H1 (cell line): Measurements from ENCODE around the gene SEC22C. TPM values are rescaled to one million over a fixed set of nuclear protein-coding genes. Genes with fewer than 3 reads are reported as not detected.

Experiments used
- CTCF ChIA-PET: fragments of 300-600 bp; sonication (Branson Sonifier 250); formaldehyde crosslinking; loops from one replicate; lab custom pipeline; 2021; ENCODE audit not compliant: partially characterized antibody; lab: Charles Lee
- POLR2A ChIA-PET: fragments of 300-600 bp; sonication (Branson Sonifier 250); formaldehyde crosslinking; loops from one replicate; lab custom pipeline; 2021; ENCODE audit warnings: inconsistent platforms; ENCODE audit not compliant: partially characterized antibody; lab: Charles Lee
- DNase-seq, 2 experiments: peaks; one replicate each; pipeline versions ENCODE4 v3.0.0 to v3.0.0-alpha.2; 2010 to 2022; ENCODE audit warnings: low spot score in 2 of 2, low read depth in 1 of 2, mixed read lengths in 1 of 2
- FAIRE-seq: peaks from 2 replicates; lab custom pipeline; 2011; peaks lifted over from hg19 to GRCh38; lab: Jason Lieb, UNC
- H2AFZ ChIP-seq: 2 replicates; pipeline ENCODE4 v1.8.1; 2012; ENCODE audit warnings: low read length, inconsistent platforms
- H2AK5ac ChIP-seq: 2 replicates; pipeline ENCODE4 v1.6.1; 2013; ENCODE audit warnings: low read depth, low read length
- H2BK120ac ChIP-seq: replicated peaks from 2 replicates; pipeline ENCODE3; 2013; ENCODE audit warnings: low read depth, low read length, inconsistent platforms
- H2BK12ac ChIP-seq: 2 replicates; pipeline ENCODE4 v1.6.1; 2013; ENCODE audit warnings: low read depth, low read length
- H2BK15ac ChIP-seq: 2 replicates; pipeline ENCODE4 v1.6.1; 2013; ENCODE audit warnings: low read length
- H2BK20ac ChIP-seq: 2 replicates; pipeline ENCODE4 v1.6.1; 2013; ENCODE audit warnings: low read length
- H2BK5ac ChIP-seq: 2 replicates; pipeline ENCODE4 v1.6.1; 2013; ENCODE audit warnings: low read depth, low read length
- H3K14ac ChIP-seq: 2 replicates; pipeline ENCODE4 v1.6.1; 2013; ENCODE audit warnings: inconsistent platforms; ENCODE audit not compliant: insufficient read length
- H3K18ac ChIP-seq: 2 replicates; pipeline ENCODE4 v1.6.1; 2013; ENCODE audit warnings: low read length; ENCODE audit errors: extremely low read depth
- H3K23ac ChIP-seq: 2 replicates; pipeline ENCODE4 v1.6.1; 2013; ENCODE audit warnings: inconsistent platforms; ENCODE audit not compliant: insufficient read length
- H3K23me2 ChIP-seq: 2 replicates; pipeline ENCODE4 v1.6.1; 2013; ENCODE audit warnings: low read depth, low read length
- H3K27ac ChIP-seq: 2 replicates; pipeline ENCODE4 v1.6.1; 2011; ENCODE audit warnings: low read depth, low read length, inconsistent platforms
- H3K27me3 ChIP-seq, 4 experiments: replicated peaks in 1 of 4; 1 replicate in 1 of 4; 2 replicates in 3 of 4; pipeline versions ENCODE4 v1.6.1 to v1.8.1; 2011 to 2013; ENCODE audit warnings: low read length in 3 of 4, mild to moderate bottlenecking in 3 of 4, inconsistent platforms in 2 of 4, mixed read lengths in 2 of 4, moderate library complexity in 1 of 4; ENCODE audit not compliant: control insufficient read depth in 3 of 4, insufficient read depth in 3 of 4; ENCODE audit errors: extremely low read depth in 1 of 4
- H3K36me3 ChIP-seq, 4 experiments: 2 replicates each; pipeline versions ENCODE4 v1.6.1 to v1.8.1; 2011 to 2013; ENCODE audit warnings: mild to moderate bottlenecking in 4 of 4, low read length in 3 of 4, moderate library complexity in 2 of 4, control low read depth in 1 of 4, inconsistent platforms in 1 of 4; ENCODE audit not compliant: insufficient read depth in 4 of 4, control insufficient read depth in 2 of 4
- H3K4ac ChIP-seq: replicated peaks from 2 replicates; pipeline ENCODE3; 2013; ENCODE audit warnings: low read length, low read depth, mixed read lengths, inconsistent platforms; ENCODE audit not compliant: insufficient read length
- H3K4me1 ChIP-seq, 4 experiments: replicated peaks in 1 of 4; 1 replicate in 1 of 4; 2 replicates in 3 of 4; pipeline versions ENCODE4 v1.6.1 to v1.8.1; 2011 to 2013; ENCODE audit warnings: low read length in 3 of 4, inconsistent platforms in 2 of 4, mixed read lengths in 1 of 4; ENCODE audit not compliant: insufficient read depth in 4 of 4, control insufficient read depth in 3 of 4
- H3K4me2 ChIP-seq, 2 experiments: 2 replicates each; pipeline versions ENCODE4 v1.6.1 to v1.8.1; 2011 to 2013; ENCODE audit warnings: low read depth in 2 of 2, low read length in 2 of 2, control low read depth in 1 of 2, inconsistent platforms in 1 of 2, mild to moderate bottlenecking in 1 of 2; ENCODE audit not compliant: insufficient read depth in 1 of 2
- H3K4me3 ChIP-seq, 4 experiments: fragments of 200-600, 300-600 bp in 1 of 4; sonication (generic), shearing (Covaris generic), sonication (Bioruptor Twin) in 1 of 4; 2 replicates each; pipeline versions ENCODE4 v1.5.1 to v1.8.1; 2011 to 2016; ENCODE audit warnings: low read length in 4 of 4, low read depth in 3 of 4, control low read depth in 2 of 4, inconsistent platforms in 2 of 4, mild to moderate bottlenecking in 2 of 4, mixed read lengths in 1 of 4, moderate library complexity in 1 of 4; ENCODE audit not compliant: insufficient read depth in 2 of 4; ENCODE audit errors: extremely low read depth in 1 of 4
- H3K56ac ChIP-seq: replicated peaks from 2 replicates; pipeline ENCODE3; 2013; ENCODE audit warnings: low read depth, mild to moderate bottlenecking, mixed read lengths, low read length, inconsistent platforms; ENCODE audit not compliant: insufficient read length
- H3K79me1 ChIP-seq: 2 replicates; pipeline ENCODE4 v1.6.1; 2013; ENCODE audit warnings: low read depth, low read length, control low read depth
- H3K79me2 ChIP-seq, 2 experiments: 2 replicates each; pipeline versions ENCODE4 v1.6.1 to v1.8.1; 2012 to 2013; ENCODE audit warnings: low read length in 2 of 2, mild to moderate bottlenecking in 2 of 2, inconsistent platforms in 1 of 2; ENCODE audit not compliant: insufficient read depth in 2 of 2, control insufficient read depth in 1 of 2
- H3K9ac ChIP-seq, 4 experiments: replicated peaks in 1 of 4; 1 replicate in 1 of 4; 2 replicates in 3 of 4; pipeline versions ENCODE4 v1.6.1 to v1.8.1; 2011 to 2013; ENCODE audit warnings: low read depth in 3 of 4, low read length in 3 of 4, control low read depth in 2 of 4, mild to moderate bottlenecking in 2 of 4, moderate library complexity in 2 of 4, inconsistent platforms in 1 of 4; ENCODE audit errors: extremely low read depth in 1 of 4
- H3K9me3 ChIP-seq, 2 experiments: 2 replicates each; pipeline versions ENCODE4 v1.6.1 to v1.8.1; 2012 to 2013; ENCODE audit warnings: mild to moderate bottlenecking in 2 of 2, moderate library complexity in 2 of 2, control low read depth in 1 of 2, inconsistent platforms in 1 of 2, low read depth in 1 of 2, low read length in 1 of 2, mixed read lengths in 1 of 2; ENCODE audit not compliant: insufficient read depth in 2 of 2
- H4K20me1 ChIP-seq, 2 experiments: replicated peaks in 1 of 2; 2 replicates each; pipeline versions ENCODE3 to v1.8.1; 2011 to 2013; ENCODE audit warnings: inconsistent platforms in 2 of 2, low read length in 2 of 2, mild to moderate bottlenecking in 1 of 2; ENCODE audit not compliant: insufficient read depth in 2 of 2, control insufficient read depth in 1 of 2
- H4K5ac ChIP-seq: 2 replicates; pipeline ENCODE4 v1.6.1; 2013; ENCODE audit warnings: low read length, low read depth, mixed read lengths, inconsistent platforms; ENCODE audit not compliant: insufficient read length
- H4K8ac ChIP-seq: 2 replicates; pipeline ENCODE4 v1.8.0; 2013; ENCODE audit warnings: mild to moderate bottlenecking, moderate library complexity, low read length, inconsistent platforms; ENCODE audit not compliant: insufficient read depth; ENCODE audit errors: extremely low read depth
- H4K91ac ChIP-seq: replicated peaks from 2 replicates; pipeline ENCODE3; 2013; ENCODE audit warnings: low read length, mixed read lengths, inconsistent platforms; ENCODE audit not compliant: insufficient read length
- CREB1 ChIP-seq: IDR thresholded peaks from 2 replicates; pipeline ENCODE4 v1.6.1; 2012; ENCODE audit warnings: inconsistent platforms
- WGBS, 2 experiments: shearing (Covaris generic) in 1 of 2; methylation state at CpG; one replicate each; pipeline versions ENCODE4 v1.1.6 to v1.1.7; 2013 to 2015; ENCODE audit warnings: low lambda C conversion rate in 2 of 2, mixed read lengths in 2 of 2, inconsistent platforms in 1 of 2, low coverage in 1 of 2, missing lambda C conversion rate in 1 of 2; ENCODE audit not compliant: insufficient replicate concordance in 2 of 2, insufficient coverage in 1 of 2, insufficient read length in 1 of 2; ENCODE audit errors: extremely low coverage in 1 of 2, missing lambda C conversion rate in 1 of 2; 5-methylcytosine and 5-hydroxymethylcytosine counted together
- polyA plus RNA-seq, 7 experiments: library from polyadenylated mRNA; depleted of rRNA in 3 of 7; stranded (reverse) in 5 of 7; unstranded in 2 of 7; fragments of >200 nt in 5 of 7; fragments of 200-250 nt in 2 of 7; gene quantifications; 1 replicate in 5 of 7; 2 replicates in 1 of 7; 4 replicates in 1 of 7; pipeline versions ENCODE4 v1.2.1 to v1.2.3, GENCODE V29; 2011 to 2013; ENCODE audit warnings: missing spikeins in 2 of 7, mixed read lengths in 2 of 7
- total RNA-seq: library from RNA; stranded (reverse); fragmentation: NEBNext Ultra II Directional; extraction: Animal tissue kit (Norgen Biotek cat#: 25700); gene quantifications from 2 replicates; pipeline ENCODE4 v1.2.1, GENCODE V29; 2021

The SEC22C gene
- total and polyA plus RNA-seq, 2 of the 8 experiments (the other 6 are each of a cell fraction or from before 2014, with no cell fraction given): 23.4 to 38.3 TPM

- H2BK20ac ChIP-seq: no peak overlapping the region; the same call in 1 of the 2 replicates
- no peaks in the 10 kb centered on the region for H3K9me3 ChIP-seq
- WGBS, 2 experiments: 79% methylated on average over 3 of the region's 3 CpGs; no CpG with 5 or more reads in 1 of the 2 experiments
- H3K79me2 ChIP-seq: no peaks in the 10 kb centered on the region
- TF ChIP-seq CREB1: no peak
- no peak overlapping the region for H3K56ac ChIP-seq
- no peak overlapping the region for H3K14ac ChIP-seq
- ChIA-PET POLR2A (no interaction called here), CTCF (no interaction called here)
- H3K27ac ChIP-seq: no peak overlapping the region
- DNase-seq (peak in 1 of 2 experiments; percentile 35), FAIRE-seq (no peak)
- no peak overlapping the region for H4K91ac ChIP-seq
- H3K4me2 ChIP-seq: no peak overlapping the region
- no peak overlapping the region for H3K18ac ChIP-seq
- H2AFZ ChIP-seq: no peak overlapping the region
- no peak overlapping the region for H4K5ac ChIP-seq
- peaks cover 0 to 4% of the 10 kb centered on the region in 2 experiments for H4K20me1 ChIP-seq
- H3K36me3 ChIP-seq: no peaks in the 10 kb centered on the region
- peaks cover 0 to 52% (median 35%) of the 10 kb centered on the region in 4 experiments; a peak in 6 of 7 replicates for H3K27me3 ChIP-seq
- no peak overlapping the region for H2BK12ac ChIP-seq
- no peak overlapping the region for H3K23ac ChIP-seq
- no peaks in the 10 kb centered on the region for H3K79me1 ChIP-seq
- H4K8ac ChIP-seq: no peak overlapping the region
- H2BK5ac ChIP-seq: no peak overlapping the region
- H2AK5ac ChIP-seq: no peak overlapping the region
- peaks cover 0 to 11% (median 6%) of the 10 kb centered on the region in 4 experiments; a peak in 6 of 7 replicates for H3K4me1 ChIP-seq
- H2BK15ac ChIP-seq: no peak overlapping the region
- H2BK120ac ChIP-seq: no peak overlapping the region
- H3K4ac ChIP-seq: no peak overlapping the region
- peaks cover 19% of the 10 kb centered on the region for H3K23me2 ChIP-seq
- H3K9ac ChIP-seq: no peak overlapping the region
- no peak overlapping the region for H3K4me3 ChIP-seq
Observed at GRCh38 chr3:42499478-42499871, 82.3 kb downstream of the SEC22C start.
